ENCODE data around the gene GUCY2C. TPM values are rescaled to one million over a fixed set of nuclear protein-coding genes. Genes with fewer than 3 reads are reported as not detected.

The GUCY2C gene
- total RNA-seq, 2 experiments from 2014 or later, result 0.16 to 0.32 TPM

- intact Hi-C loops (cut with micrococcal nuclease; ENCODE audit: unreplicated experiment), result loop anchor here (2.0 kb wide), 1 partner anchor 151 kb away; no protein-coding TSS in a partner anchor
- TF ChIP-seq CTCF (conservative IDR thresholded peaks at IDR 0.05; ENCODE audit: low read length), result no peak
- no peak for TF ChIP-seq EZH2phosphoT487 (IDR thresholded peaks at IDR 0.05; ENCODE audit: borderline replicate concordance, low read depth, low read length)
- Histone ChIP-seq H3K36me3 (ENCODE audit: insufficient read depth, low read length) (no peaks in the 10 kb centered on the region), H3K9me3 (ENCODE audit: low read length) (no peaks in the 10 kb centered on the region), H3K4me2 (ENCODE audit: low read length) (peak overlapping the region; percentile 2; the same call in 1 of the 2 replicates), H4K20me1 (ENCODE audit: insufficient read depth, low read length) (no peaks in the 10 kb centered on the region), H3K4me3 (ENCODE audit: low read depth, low read length, poor library complexity, severe bottlenecking) (peak overlapping the region; percentile 4), H3K4me1 (ENCODE audit: insufficient read depth, low read length, poor library complexity, severe bottlenecking) (peaks cover 25% of the 10 kb centered on the region), H2AFZ (ENCODE audit: low read length) (peak overlapping the region; percentile 62), H3K79me2 (ENCODE audit: insufficient read depth, low read depth, low read length) (no peaks in the 10 kb centered on the region), H3K27ac (ENCODE audit: low read depth, low read length, poor library complexity, severe bottlenecking) (no peak overlapping the region), H3K9me2 (ENCODE audit: insufficient read depth, low read length) (no peaks in the 10 kb centered on the region)
- peak; percentile 17 for DNase-seq (ENCODE audit: low spot score)
- ChIA-PET POLR2A (interaction anchor here (0.6 to 1.4 kb wide), 10 partner anchors 12 to 449 kb away, joined by 3 to 7 read pairs (median 4); no protein-coding TSS in a partner anchor), CTCF (ENCODE audit: unreplicated experiment) (interaction anchor here (0.6 kb wide), 3 partner anchors 90 to 987 kb away, joined by 3 to 6 read pairs (median 4); no protein-coding TSS in a partner anchor)
- BruUV-seq (replicated peaks), result no TSS peak
Observed at GRCh38 chr12:14665354-14666348, 30.7 kb downstream of the GUCY2C start.

- Histone ChIP-seq H4K20me1 (ENCODE audit: insufficient read depth, low read length) (no peaks in the 10 kb centered on the region), H3K9me2 (ENCODE audit: insufficient read depth, low read length) (no peaks in the 10 kb centered on the region), H3K4me1 (ENCODE audit: insufficient read depth, low read length, poor library complexity, severe bottlenecking) (peaks cover 25% of the 10 kb centered on the region), H3K4me3 (ENCODE audit: low read depth, low read length, poor library complexity, severe bottlenecking) (no peak overlapping the region), H3K36me3 (ENCODE audit: insufficient read depth, low read length) (no peaks in the 10 kb centered on the region), H2AFZ (ENCODE audit: low read length) (peak overlapping the region; percentile 76; the same call in 1 of the 2 replicates), H3K27ac (ENCODE audit: low read depth, low read length, poor library complexity, severe bottlenecking) (no peak overlapping the region), H3K79me2 (ENCODE audit: insufficient read depth, low read depth, low read length) (no peaks in the 10 kb centered on the region), H3K9me3 (ENCODE audit: low read length) (no peaks in the 10 kb centered on the region), H3K4me2 (ENCODE audit: low read length) (peak overlapping the region; percentile 50)
- TF ChIP-seq EZH2phosphoT487 (IDR thresholded peaks at IDR 0.05; ENCODE audit: borderline replicate concordance, low read depth, low read length) (no peak), CTCF (conservative IDR thresholded peaks at IDR 0.05; ENCODE audit: low read length) (peak; percentile 96)
- ChIA-PET CTCF (ENCODE audit: unreplicated experiment) (no interaction called here), POLR2A (interaction anchor here (1.4 kb wide), 1 partner anchor 36 kb away, joined by 4 read pairs; no protein-coding TSS in a partner anchor)
- no TSS peak for BruUV-seq (replicated peaks)
- intact Hi-C loops (cut with micrococcal nuclease; ENCODE audit: unreplicated experiment), result loop anchor here (1.0 to 2.0 kb wide), 3 partner anchors 34 to 150 kb away; no protein-coding TSS in a partner anchor
- DNase-seq (ENCODE audit: low spot score), result peak; percentile 77
Observed at GRCh38 chr12:14664434-14665023, 31.9 kb downstream of the GUCY2C start.
